ENCODE results near the gene MYO6.

The MYO6 gene

DNA sequence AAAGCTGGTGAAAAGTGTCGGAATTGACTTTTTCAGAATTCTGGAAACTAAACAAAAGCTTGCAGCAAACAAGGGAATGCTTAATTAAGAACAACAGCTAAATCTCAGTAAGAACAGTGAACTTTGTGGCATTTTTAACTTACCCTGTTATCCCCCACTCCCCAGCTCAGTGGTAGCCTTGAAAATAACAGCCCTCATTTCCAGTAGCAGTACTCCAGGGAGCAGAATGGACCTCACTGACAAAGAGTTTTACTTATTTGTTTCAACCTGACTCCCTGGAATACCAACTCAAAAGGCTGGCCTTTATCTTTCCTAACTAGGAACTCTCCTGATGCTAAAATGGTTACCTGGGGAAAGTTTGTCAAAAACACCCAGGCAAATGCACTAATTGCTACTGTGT is 214.5 kb downstream of the MYO6 start:
- no peak for TF ChIP-seq JUND (IDR thresholded peaks at IDR 0.05; ENCODE audit: low read depth)
- no peak for DNase-seq (ENCODE audit: low read depth in 1 of 2, low spot score in 1 of 2)
- in situ Hi-C loops (cut with HindIII; ENCODE audit: low pct_unique_long_range_greater_than_20kb, low sequenced_read_pairs): no loop called here

- no peak for TF ChIP-seq JUND (IDR thresholded peaks at IDR 0.05; ENCODE audit: low read depth)
- in situ Hi-C loops (cut with HindIII; ENCODE audit: low pct_unique_long_range_greater_than_20kb, low sequenced_read_pairs): no loop called here
- no peak for DNase-seq (ENCODE audit: low read depth in 1 of 2, low spot score in 1 of 2)
Measured at GRCh38 chr6:75968143-75968542, 219.1 kb downstream of the MYO6 start.
